GM12801 (cell line): ENCODE measurements around the gene EXOC6.

ENCODE experiments used
- TF ChIP-seq, protein P1 (sequence below): IDR thresholded peaks from one replicate; pipeline ENCODE4 v1.5.1; 2011; ENCODE audit warnings: control low read depth; ENCODE audit not compliant: insufficient read length; ENCODE audit errors: extremely low read depth

EXOC6 gene

DNA sequence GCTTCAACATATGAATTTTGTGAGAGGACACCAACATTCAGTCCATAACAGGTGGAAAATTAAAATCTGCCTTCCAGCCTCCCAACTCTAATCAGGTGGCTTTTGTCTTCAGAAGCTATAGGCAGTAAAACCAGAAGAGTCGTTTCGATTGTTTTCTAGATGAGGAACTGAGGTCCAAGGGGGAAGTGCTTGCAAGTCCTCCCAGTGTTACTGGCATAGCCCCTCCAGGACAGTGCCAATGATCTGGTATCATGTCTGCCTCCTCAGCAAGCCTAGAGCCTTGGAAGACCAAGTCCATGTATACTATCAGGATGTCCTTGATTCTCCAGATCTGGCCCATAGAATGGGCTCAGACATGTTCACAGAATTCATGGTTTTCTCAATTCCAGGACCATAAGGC lies 242.3 kb downstream of the EXOC6 start:
- TF ChIP-seq, protein P1, sequence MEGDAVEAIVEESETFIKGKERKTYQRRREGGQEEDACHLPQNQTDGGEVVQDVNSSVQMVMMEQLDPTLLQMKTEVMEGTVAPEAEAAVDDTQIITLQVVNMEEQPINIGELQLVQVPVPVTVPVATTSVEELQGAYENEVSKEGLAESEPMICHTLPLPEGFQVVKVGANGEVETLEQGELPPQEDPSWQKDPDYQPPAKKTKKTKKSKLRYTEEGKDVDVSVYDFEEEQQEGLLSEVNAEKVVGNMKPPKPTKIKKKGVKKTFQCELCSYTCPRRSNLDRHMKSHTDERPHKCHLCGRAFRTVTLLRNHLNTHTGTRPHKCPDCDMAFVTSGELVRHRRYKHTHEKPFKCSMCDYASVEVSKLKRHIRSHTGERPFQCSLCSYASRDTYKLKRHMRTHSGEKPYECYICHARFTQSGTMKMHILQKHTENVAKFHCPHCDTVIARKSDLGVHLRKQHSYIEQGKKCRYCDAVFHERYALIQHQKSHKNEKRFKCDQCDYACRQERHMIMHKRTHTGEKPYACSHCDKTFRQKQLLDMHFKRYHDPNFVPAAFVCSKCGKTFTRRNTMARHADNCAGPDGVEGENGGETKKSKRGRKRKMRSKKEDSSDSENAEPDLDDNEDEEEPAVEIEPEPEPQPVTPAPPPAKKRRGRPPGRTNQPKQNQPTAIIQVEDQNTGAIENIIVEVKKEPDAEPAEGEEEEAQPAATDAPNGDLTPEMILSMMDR = no peak

DNA sequence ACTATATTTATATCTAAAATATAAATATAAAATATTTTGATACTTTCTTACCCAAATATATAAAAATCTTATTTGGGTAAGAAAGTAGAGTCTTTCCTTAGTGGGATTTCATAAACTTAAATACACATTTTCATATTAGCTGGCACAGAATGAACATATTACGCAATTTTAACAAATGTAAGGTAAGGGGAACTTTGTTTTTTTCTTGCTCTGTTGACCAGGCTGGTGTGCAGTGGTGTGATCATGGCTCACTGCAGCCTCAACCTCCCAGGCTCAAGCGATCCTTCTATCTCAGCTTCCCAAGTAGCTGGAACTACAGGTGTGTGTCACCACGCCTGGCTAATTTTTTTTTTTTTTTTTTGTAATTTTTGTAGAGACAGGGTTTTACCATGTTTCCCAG lies 243.6 kb downstream of the EXOC6 start:
- TF ChIP-seq, protein P1 = no peak

DNA sequence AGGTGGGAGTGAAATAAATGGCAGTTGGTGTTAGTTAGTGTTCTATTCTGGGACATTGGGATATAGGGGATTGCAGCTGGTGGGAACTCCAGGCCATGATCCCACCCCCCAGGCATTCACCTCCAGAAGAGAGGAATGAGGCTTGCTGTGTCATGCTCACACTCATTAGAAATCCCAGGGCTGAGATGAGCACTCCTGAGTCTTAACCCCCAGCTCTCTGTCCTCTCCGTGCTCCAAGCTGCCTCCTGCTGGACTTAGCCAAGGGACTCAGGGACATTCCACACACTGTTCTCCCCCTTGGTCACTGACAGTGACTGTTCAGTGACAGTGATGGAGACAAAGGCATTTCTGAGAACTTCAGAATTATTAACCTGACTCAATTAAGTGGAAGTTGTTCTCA lies 246.9 kb downstream of the EXOC6 start:
- TF ChIP-seq, protein P1 = no peak

GRCh38 chr10:93096901-93097300 lies 248.6 kb downstream of the EXOC6 start:
- TF ChIP-seq, protein P1 = no peak

DNA sequence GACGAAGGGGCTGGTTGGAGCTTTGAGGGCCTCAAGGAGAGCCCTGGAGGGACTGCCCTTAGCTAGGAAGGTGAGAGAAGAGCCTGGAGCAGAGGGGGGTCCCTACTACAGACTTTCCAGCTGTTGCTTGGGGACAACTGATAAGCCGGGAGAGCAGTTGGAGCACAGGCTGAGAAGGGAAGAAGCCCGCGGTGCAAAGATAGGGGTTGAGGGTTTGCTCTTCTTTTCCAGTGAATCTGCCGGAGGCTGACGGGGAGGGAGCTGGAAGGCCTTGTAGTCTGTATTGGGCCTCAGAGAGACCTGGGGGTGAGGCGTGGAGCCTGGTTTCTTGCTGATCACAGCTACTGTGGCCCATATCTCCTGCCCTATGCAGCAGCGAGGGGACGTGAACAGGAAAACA lies 249.1 kb downstream of the EXOC6 start:
- TF ChIP-seq, protein P1 = no peak

GRCh38 chr10:93098816-93099215 lies 250.5 kb downstream of the EXOC6 start:
- TF ChIP-seq, protein P1 = no peak

- TF ChIP-seq, protein P1 = no peak
These were observed 251.3 kb downstream of the EXOC6 start for GRCh38 chr10:93099670-93100069.

DNA sequence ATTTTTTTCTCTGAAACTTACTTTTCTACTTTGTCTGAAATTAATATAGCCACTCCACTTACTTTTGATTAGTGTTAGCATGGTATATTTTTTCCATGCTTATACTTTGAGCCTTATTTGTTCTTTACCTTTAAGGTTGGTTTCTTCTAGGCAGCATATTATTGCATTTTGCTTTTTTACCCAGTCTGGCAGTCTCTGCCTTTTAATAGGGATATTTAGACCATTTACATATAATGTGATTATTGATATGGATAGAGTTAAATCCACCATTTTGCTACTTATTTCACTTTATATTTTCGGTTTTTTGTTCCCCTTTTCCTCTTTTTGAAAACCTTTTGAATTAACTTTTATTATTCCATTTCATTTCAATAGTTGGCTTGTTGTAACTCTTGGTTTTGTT lies 255.6 kb downstream of the EXOC6 start:
- TF ChIP-seq, protein P1 = no peak
